ENCODE data around the gene MBL2.

Gene MBL2

GRCh38 chr10:52772623-52773022 lies at the start of gene MBL2:
Gene MBL2 (minus strand): TSS chr10:52772784. CDS start chr10:52771635, 1,149 bp downstream.
- no peak for DNase-seq

- DNase-seq, result no peak
Observed at GRCh38 chr10:52820309-52820708, 47.7 kb upstream of the MBL2 start.

- peak; percentile 14 to 55 (median 31) for DNase-seq
Observed at GRCh38 chr10:52818019-52818418, 45.4 kb upstream of the MBL2 start.

GRCh38 chr10:52814506-52814905 lies 41.9 kb upstream of the MBL2 start:
- DNase-seq, result no peak

GRCh38 chr10:52811776-52812175 lies 39.2 kb upstream of the MBL2 start:
- DNase-seq, result no peak

GRCh38 chr10:52810761-52811160 lies 38.2 kb upstream of the MBL2 start:
- no peak for DNase-seq

GRCh38 chr10:52807803-52808202 lies 35.2 kb upstream of the MBL2 start:
- DNase-seq, result no peak

GRCh38 chr10:52805414-52806285 lies 33.1 kb upstream of the MBL2 start:
- DNase-seq, result no peak

GRCh38 chr10:52801947-52802346 lies 29.4 kb upstream of the MBL2 start:
- DNase-seq, result peak in 1 of 3 donors; percentile 4

- no peak for DNase-seq
Observed at GRCh38 chr10:52786098-52786497, 13.5 kb upstream of the MBL2 start.

- no peak for DNase-seq
Observed at GRCh38 chr10:52785418-52785817, 12.8 kb upstream of the MBL2 start.

- no peak for DNase-seq
Observed at GRCh38 chr10:52783726-52784125, 11.1 kb upstream of the MBL2 start.

- peak in 1 of 3 donors; percentile 25 for DNase-seq
Observed at GRCh38 chr10:52782554-52782953, 10.0 kb upstream of the MBL2 start.

GRCh38 chr10:52780391-52781155 lies 8.0 kb upstream of the MBL2 start:
- no peak for DNase-seq

- DNase-seq, result peak; percentile 79 to 85 (median 85)
Observed at GRCh38 chr10:52779541-52780390, 7.2 kb upstream of the MBL2 start.

GRCh38 chr10:52778511-52779392 lies 6.2 kb upstream of the MBL2 start:
- DNase-seq, result peak; percentile 72 to 76 (median 75)

GRCh38 chr10:52777414-52777813 lies 4.8 kb upstream of the MBL2 start:
- no peak for DNase-seq

GRCh38 chr10:52776471-52776903 lies 3.9 kb upstream of the MBL2 start:
- no peak for DNase-seq

GRCh38 chr10:52775132-52775647 lies 2.6 kb upstream of the MBL2 start:
- DNase-seq, result peak; percentile 33 to 46 (median 41)

GRCh38 chr10:52774600-52775106 lies 2.1 kb upstream of the MBL2 start:
- DNase-seq, result no peak

GRCh38 chr10:52774182-52774581 lies 1.6 kb upstream of the MBL2 start:
- no peak for DNase-seq
